HCT116 (cell line): Measurements from ENCODE around the gene PARP12. TPM values are rescaled to one million over a fixed set of nuclear protein-coding genes. Genes with fewer than 3 reads are reported as not detected.
A peak's percentile ranks its signal among the peaks of the same experiment; 100 is the strongest.

ENCODE experiments used
- ATAC-seq: fragments of 200-7000 bp; cut with Tn5 transposase; 2 replicates; pipeline ENCODE4 v1.9.1; 2020; ENCODE audit warnings: mild to moderate bottlenecking, moderate library complexity
- BruUV-seq: library from RNA; stranded (reverse); fragments of 400-500 nt; replicated peaks from 2 replicates; lab custom pipeline; 2021; lab: Mats Ljungman, UMichigan
- CTCF ChIA-PET: fragments of 300-600 bp; sonication (Branson Sonifier 250); formaldehyde crosslinking; loops from one replicate; lab custom pipeline; 2021; ENCODE audit warnings: antibody characterized with exemption; lab: Charles Lee
- POLR2A ChIA-PET: fragments of 300-600, 350-600 bp; sonication (Branson Sonifier 250); formaldehyde crosslinking; loops from one replicate; lab custom pipeline; 2021; ENCODE audit warnings: antibody characterized with exemption; lab: Charles Lee
- RAD21 ChIA-PET, 2 experiments: fragments of 300-600 bp; sonication (Branson Sonifier 250); formaldehyde crosslinking; loops; one replicate each; lab custom pipeline; 2023; ENCODE audit warnings: low total read pairs in 2 of 2; ENCODE audit not compliant: uncharacterized antibody in 2 of 2, unreplicated experiment in 2 of 2, low non-redundant PET in 1 of 2; lab: Charles Lee
- DNase-seq: peaks from one replicate; pipeline ENCODE4 v3.0.0-alpha.2; 2010; ENCODE audit warnings: low read depth, low spot score
- H2AFZ ChIP-seq: fragments of 200-600 bp; shearing (Covaris generic), sonication (generic); 2 replicates; pipeline ENCODE4 v1.6.1; 2017; ENCODE audit warnings: low read depth, mixed run types, mixed read lengths, antibody characterized with exemption, low read length; ENCODE audit not compliant: poor library complexity, severe bottlenecking
- H3K27ac ChIP-seq: 2 replicates; pipeline ENCODE4 v1.5.1; 2012; ENCODE audit warnings: low read depth, low read length
- H3K27me3 ChIP-seq: fragments of 200-600 bp; sonication (generic); 2 replicates; pipeline ENCODE4 v1.6.1; 2016; ENCODE audit warnings: mixed run types, low read length, mixed read lengths; ENCODE audit not compliant: insufficient read depth
- H3K36me3 ChIP-seq, 2 experiments: fragments of 200-500 bp in 1 of 2; fragments of 200-600 bp in 1 of 2; sonication (Bioruptor generic) in 1 of 2; sonication (generic) in 1 of 2; 2 replicates each; pipeline versions ENCODE4 v1.5.1 to v1.6.1; 2014 to 2016; ENCODE audit warnings: low read length in 2 of 2, inconsistent platforms in 1 of 2, mixed read lengths in 1 of 2, mixed run types in 1 of 2; ENCODE audit not compliant: insufficient read depth in 2 of 2, control insufficient read depth in 1 of 2
- H3K4me1 ChIP-seq, 2 experiments: fragments of 200-600 bp in 1 of 2; sonication (generic) in 1 of 2; 2 replicates each; pipeline versions ENCODE4 v1.5.1 to v1.6.1; 2012 to 2017; ENCODE audit warnings: low read length in 2 of 2, inconsistent platforms in 1 of 2, mild to moderate bottlenecking in 1 of 2, mixed read lengths in 1 of 2, mixed run types in 1 of 2, moderate library complexity in 1 of 2; ENCODE audit not compliant: insufficient read depth in 2 of 2, control insufficient read depth in 1 of 2
- H3K4me2 ChIP-seq: fragments of 200-600 bp; sonication (generic); 2 replicates; pipeline ENCODE4 v1.6.1; 2017; ENCODE audit warnings: mixed run types, low read length, mixed read lengths
- H3K4me3 ChIP-seq, 2 experiments: fragments of 200-600 bp in 1 of 2; sonication (generic) in 1 of 2; replicated peaks in 1 of 2; 2 replicates each; pipeline ENCODE4 v1.5.1; 2011 to 2016; ENCODE audit warnings: low read length in 2 of 2, control low read depth in 1 of 2, low read depth in 1 of 2, mild to moderate bottlenecking in 1 of 2, mixed read lengths in 1 of 2, mixed run types in 1 of 2
- H3K79me2 ChIP-seq: fragments of 200-600 bp; sonication (generic); 2 replicates; pipeline ENCODE4 v1.6.1; 2017; ENCODE audit warnings: mild to moderate bottlenecking, mixed run types, low read length, moderate library complexity, mixed read lengths; ENCODE audit not compliant: insufficient read depth
- H3K9ac ChIP-seq: fragments of 200-600 bp; sonication (generic); 2 replicates; pipeline ENCODE4 v1.6.1; 2016; ENCODE audit warnings: low read length, mixed read lengths
- H3K9me2 ChIP-seq: fragments of 200-600 bp; sonication (generic), shearing (Covaris generic); 2 replicates; pipeline ENCODE4 v1.6.1; 2017; ENCODE audit warnings: mixed run types, mild to moderate bottlenecking, moderate library complexity; ENCODE audit not compliant: insufficient read depth
- H3K9me3 ChIP-seq, 2 experiments: fragments of 200-500 bp in 1 of 2; fragments of 200-600 bp in 1 of 2; sonication (Bioruptor generic) in 1 of 2; sonication (generic) in 1 of 2; 2 replicates each; pipeline ENCODE4 v1.6.1; 2014 to 2017; ENCODE audit warnings: low read length in 2 of 2, mixed read lengths in 2 of 2, inconsistent platforms in 1 of 2, low read depth in 1 of 2, mild to moderate bottlenecking in 1 of 2, mixed run types in 1 of 2, moderate library complexity in 1 of 2; ENCODE audit not compliant: control insufficient read depth in 1 of 2, insufficient read depth in 1 of 2
- H4K20me1 ChIP-seq: fragments of 200-600 bp; sonication (generic), shearing (Covaris generic); 2 replicates; pipeline ENCODE4 v1.6.1; 2017; ENCODE audit warnings: mixed run types, mild to moderate bottlenecking, moderate library complexity; ENCODE audit not compliant: insufficient read depth
- ATF3 ChIP-seq: IDR thresholded peaks from 2 replicates; pipeline ENCODE4 v1.6.1; 2012
- CEBPB ChIP-seq: IDR thresholded peaks from 2 replicates; pipeline ENCODE4 v1.6.1; 2012; ENCODE audit warnings: low read depth
- CTCF ChIP-seq, 3 experiments: fragments of 200-600 bp in 1 of 3; sonication (generic) in 1 of 3; IDR thresholded peaks in 2 of 3; conservative IDR thresholded peaks in 1 of 3; 2 replicates each; pipeline ENCODE4 v1.5.1; 2012 to 2017; ENCODE audit warnings: low read depth in 2 of 3, low read length in 2 of 3, antibody characterized with exemption in 1 of 3, borderline replicate concordance in 1 of 3, control low read depth in 1 of 3, mild to moderate bottlenecking in 1 of 3, mixed read lengths in 1 of 3, mixed run types in 1 of 3, moderate library complexity in 1 of 3; ENCODE audit not compliant: insufficient read depth in 1 of 3
- EGR1 ChIP-seq: IDR thresholded peaks from 2 replicates; pipeline ENCODE4 v1.6.1; 2012; ENCODE audit warnings: low read depth
- EZH2 ChIP-seq: fragments of 200-600 bp; sonication (generic); IDR thresholded peaks from 2 replicates; pipeline ENCODE4 v1.6.1; 2017; ENCODE audit warnings: antibody characterized with exemption, mixed run types
- FOSL1 ChIP-seq: IDR thresholded peaks from 2 replicates; pipeline ENCODE4 v1.6.1; 2012; ENCODE audit warnings: low read depth
- JUND ChIP-seq: IDR thresholded peaks from 2 replicates; pipeline ENCODE4 v1.6.1; 2012
- MAX ChIP-seq: IDR thresholded peaks from 2 replicates; pipeline ENCODE4 v1.6.1; 2012
- POLR2A ChIP-seq: IDR thresholded peaks from 2 replicates; pipeline ENCODE4 v1.7.0; 2011; ENCODE audit warnings: borderline replicate concordance; ENCODE audit not compliant: insufficient read depth, insufficient read length; ENCODE audit errors: extremely low read depth
- POLR2AphosphoS5 ChIP-seq: IDR thresholded peaks from 2 replicates; pipeline ENCODE4 v1.6.1; 2011; ENCODE audit warnings: mild to moderate bottlenecking, low read depth, low read length, moderate library complexity
- RAD21 ChIP-seq: IDR thresholded peaks from 2 replicates; pipeline ENCODE4 v1.6.1; 2012; ENCODE audit warnings: low read depth, mild to moderate bottlenecking
- REST ChIP-seq: IDR thresholded peaks from 2 replicates; pipeline ENCODE4 v1.6.1; 2012; ENCODE audit warnings: low read depth
- SIN3A ChIP-seq: IDR thresholded peaks from 2 replicates; pipeline ENCODE4 v1.6.1; 2012; ENCODE audit warnings: low read depth
- SP1 ChIP-seq: IDR thresholded peaks from 2 replicates; pipeline ENCODE4 v1.6.1; 2012; ENCODE audit warnings: low read depth
- SRF ChIP-seq: IDR thresholded peaks from 2 replicates; pipeline ENCODE4 v1.6.1; 2012; ENCODE audit warnings: low read depth
- TCF7L2 ChIP-seq: IDR thresholded peaks from 2 replicates; pipeline ENCODE4 v1.7.0; 2011; ENCODE audit warnings: borderline replicate concordance, inconsistent platforms; ENCODE audit not compliant: insufficient read depth, insufficient read length; ENCODE audit errors: extremely low read depth
- YY1 ChIP-seq: IDR thresholded peaks from 2 replicates; pipeline ENCODE4 v1.6.1; 2011; ENCODE audit warnings: low read length, low read depth, moderate library complexity, mild to moderate bottlenecking; ENCODE audit not compliant: insufficient replicate concordance; ENCODE audit errors: extremely low read depth
- ZBTB33 ChIP-seq: IDR thresholded peaks from 2 replicates; pipeline ENCODE4 v1.6.1; 2011; ENCODE audit warnings: mild to moderate bottlenecking, low read length, moderate library complexity; ENCODE audit not compliant: insufficient replicate concordance; ENCODE audit errors: extremely low read depth
- ZFX ChIP-seq: fragments of 450-650 bp; IDR thresholded peaks from 2 replicates; pipeline ENCODE4 v1.6.1; 2017
- intact Hi-C: fragments of 100-400 bp; cut with micrococcal nuclease; formaldehyde crosslinking; loops from 2 replicates; pipeline ENCODE4 v1.10.0; 2022
- total RNA-seq: library from RNA; stranded (reverse); gene quantifications from one replicate; pipeline ENCODE4 v1.2.1, GENCODE V29; 2021; ENCODE audit not compliant: unreplicated experiment

PARP12 gene
- total RNA-seq, 1 experiment from 2014 or later: 17.7 TPM

GRCh38 chr7:140067052-140067451 is 4.3 kb upstream of the PARP12 start (continued):
- TF ChIP-seq MAX (no peak), RAD21 (no peak)

- peak; percentile 37 for ATAC-seq
- no peaks in the 10 kb centered on the region for H4K20me1 ChIP-seq
- peak overlapping the region; percentile 52 to 67 for H3K4me3 ChIP-seq
- intact Hi-C loops: loop anchor here (5.0 kb wide), 1 partner anchor 115 kb away; the partner anchor contains the start of gene KDM7A
- peak overlapping the region; percentile 32 for H2AFZ ChIP-seq
- no TSS peak for BruUV-seq
- ChIA-PET POLR2A (interaction anchor here (0.6 kb wide), 1 partner anchor 86 kb away, joined by 3 read pairs; no protein-coding TSS in a partner anchor), RAD21 (no interaction called here), CTCF (no interaction called here)
- peaks cover 12% of the 10 kb centered on the region; the same call in 1 of the 2 replicates for H3K79me2 ChIP-seq
- 0 out of 4 replicates have a peak, but pooled peaks cover 0 to 3% of the 10 kb centered on the region in 2 experiments for H3K36me3 ChIP-seq
- H3K9me2 ChIP-seq: no peaks in the 10 kb centered on the region
- H3K9me3 ChIP-seq: peaks cover 0 to 5% of the 10 kb centered on the region in 2 experiments; a peak in 1 of 4 replicates
- peak overlapping the region; percentile 66 for H3K9ac ChIP-seq
- no peaks in the 10 kb centered on the region for H3K27me3 ChIP-seq
- H3K4me2 ChIP-seq: peak overlapping the region; percentile 92
- H3K27ac ChIP-seq: peak overlapping the region; percentile 63; the same call in 1 of the 2 replicates
- DNase-seq: no peak
- peaks cover 25 to 54% of the 10 kb centered on the region in 2 experiments for H3K4me1 ChIP-seq
- TF ChIP-seq TCF7L2: no peak
- TF ChIP-seq POLR2A: no peak
- no peak for TF ChIP-seq POLR2AphosphoS5
- no peak for TF ChIP-seq SP1
- no peak for TF ChIP-seq ATF3
- no peak for TF ChIP-seq SRF
- TF ChIP-seq FOSL1: no peak
- TF ChIP-seq EGR1: no peak
- TF ChIP-seq SIN3A: no peak
- TF ChIP-seq CTCF (IDR thresholded peaks at IDR 0.05 in 2 of 3, conservative IDR thresholded peaks at IDR 0.05 in 1 of 3; ENCODE audit: borderline replicate concordance in 1 of 3, insufficient read depth in 1 of 3, low read depth in 2 of 3, low read length in 2 of 3): no peak
- no peak for TF ChIP-seq EZH2
- no peak for TF ChIP-seq RAD21
- TF ChIP-seq ZFX: no peak
- TF ChIP-seq YY1: no peak
- no peak for TF ChIP-seq JUND
- no peak for TF ChIP-seq CEBPB
- TF ChIP-seq ZBTB33: no peak
- no peak for TF ChIP-seq REST
Observed at GRCh38 chr7:140062118-140062527, 628 bp downstream of the PARP12 start.
